ENCODE results near the gene RNU1-1.
"Not testable (repeated sequence)": the region's sequence is repeated elsewhere in the genome, so short reads cannot be mapped to it uniquely, and the experiment has no call there.

The RNU1-1 gene

GRCh38 chr1:16514107-16515055 lies at the start of gene RNU1-1:
RNU1-1 (minus strand) TSS chr1:16514285.
- peak within 1 kb of the TSS; percentile 45 for H3K4me3 ChIP-seq (ENCODE audit: control insufficient read depth, low read depth, low read length)
- peak; percentile 91 for DNase-seq (ENCODE audit: low read depth)

GRCh38 chr1:16561035-16561434 lies 47.0 kb upstream of the RNU1-1 start:
- not testable (repeated sequence) for DNase-seq (ENCODE audit: low read depth); H3K4me3 ChIP-seq (ENCODE audit: control insufficient read depth, low read depth, low read length)

GRCh38 chr1:16560498-16560897 lies 46.4 kb upstream of the RNU1-1 start:
- H3K4me3 ChIP-seq (ENCODE audit: control insufficient read depth, low read depth, low read length); DNase-seq (ENCODE audit: low read depth): not testable (repeated sequence)

- H3K4me3 ChIP-seq (ENCODE audit: control insufficient read depth, low read depth, low read length); DNase-seq (ENCODE audit: low read depth): not testable (repeated sequence)
Observed at GRCh38 chr1:16559688-16560087, 45.6 kb upstream of the RNU1-1 start.

GRCh38 chr1:16557034-16557433 lies 42.9 kb upstream of the RNU1-1 start:
- H3K4me3 ChIP-seq (ENCODE audit: control insufficient read depth, low read depth, low read length); DNase-seq (ENCODE audit: low read depth): not testable (repeated sequence)

- not testable (repeated sequence) for H3K4me3 ChIP-seq (ENCODE audit: control insufficient read depth, low read depth, low read length); DNase-seq (ENCODE audit: low read depth)
Observed at GRCh38 chr1:16553244-16553643, 39.2 kb upstream of the RNU1-1 start.

GRCh38 chr1:16550212-16550918 lies 36.3 kb upstream of the RNU1-1 start:
- not testable (repeated sequence) for DNase-seq (ENCODE audit: low read depth); H3K4me3 ChIP-seq (ENCODE audit: control insufficient read depth, low read depth, low read length)

GRCh38 chr1:16549545-16549944 lies 35.5 kb upstream of the RNU1-1 start:
- not testable (repeated sequence) for DNase-seq (ENCODE audit: low read depth); H3K4me3 ChIP-seq (ENCODE audit: control insufficient read depth, low read depth, low read length)

- DNase-seq (ENCODE audit: low read depth), result peak; percentile 20
- peak overlapping the region; percentile 15 for H3K4me3 ChIP-seq (ENCODE audit: control insufficient read depth, low read depth, low read length)
Observed at GRCh38 chr1:16547502-16548241, 33.6 kb upstream of the RNU1-1 start.

- peak; percentile 74 for DNase-seq (ENCODE audit: low read depth)
Observed at GRCh38 chr1:16545682-16546095, 31.6 kb upstream of the RNU1-1 start.

GRCh38 chr1:16540421-16540893 lies 26.4 kb upstream of the RNU1-1 start:
- DNase-seq (ENCODE audit: low read depth); H3K4me3 ChIP-seq (ENCODE audit: control insufficient read depth, low read depth, low read length): not testable (repeated sequence)

More at GRCh38 chr1:16545682-16546095, 31.6 kb upstream of the RNU1-1 start:
- not testable (repeated sequence) for H3K4me3 ChIP-seq (ENCODE audit: control insufficient read depth, low read depth, low read length)

- DNase-seq (ENCODE audit: low read depth), result not testable (repeated sequence)
Observed at GRCh38 chr1:16537528-16537927, 23.4 kb upstream of the RNU1-1 start.

GRCh38 chr1:16536796-16537195 lies 22.7 kb upstream of the RNU1-1 start:
- H3K4me3 ChIP-seq (ENCODE audit: control insufficient read depth, low read depth, low read length); DNase-seq (ENCODE audit: low read depth): not testable (repeated sequence)

More at GRCh38 chr1:16537528-16537927, 23.4 kb upstream of the RNU1-1 start:
- not testable (repeated sequence) for H3K4me3 ChIP-seq (ENCODE audit: control insufficient read depth, low read depth, low read length)

- DNase-seq (ENCODE audit: low read depth); H3K4me3 ChIP-seq (ENCODE audit: control insufficient read depth, low read depth, low read length): not testable (repeated sequence)
Observed at GRCh38 chr1:16535898-16536297, 21.8 kb upstream of the RNU1-1 start.

- DNase-seq (ENCODE audit: low read depth), result peak; percentile 20
- H3K4me3 ChIP-seq (ENCODE audit: control insufficient read depth, low read depth, low read length), result peak overlapping the region; percentile 52
Observed at GRCh38 chr1:16535487-16535886, 21.4 kb upstream of the RNU1-1 start.

GRCh38 chr1:16534829-16535456 lies 20.9 kb upstream of the RNU1-1 start:
- peak; percentile 84 for DNase-seq (ENCODE audit: low read depth)
- peak overlapping the region; percentile 52 for H3K4me3 ChIP-seq (ENCODE audit: control insufficient read depth, low read depth, low read length)

- DNase-seq (ENCODE audit: low read depth), result not testable (repeated sequence)
- peak overlapping the region; percentile 17 for H3K4me3 ChIP-seq (ENCODE audit: control insufficient read depth, low read depth, low read length)
Observed at GRCh38 chr1:16534239-16534828, 20.2 kb upstream of the RNU1-1 start.

Data from fibroblast of mammary gland (primary cell).